Lung (tissue), 12 donors: Measurements from ENCODE around the gene OR6J1. TPM values are rescaled to one million over a fixed set of nuclear protein-coding genes. Genes with fewer than 3 reads are reported as not detected.

ENCODE experiments used
- ATAC-seq: fragments of 200-7000 bp; cut with Tn5 transposase; one replicate; pipeline ENCODE4 v1.9.1; 2020; ENCODE audit warnings: moderate number of reproducible peaks; ENCODE audit not compliant: insufficient read depth, low FRiP score
- DNase-seq, 3 donors: peaks; one replicate each; pipeline ENCODE4 v3.0.0-alpha.2; 2013 to 2017
- H3K27ac ChIP-seq, 2 donors: one replicate each; pipeline ENCODE4 v1.5.1; 2013; ENCODE audit warnings: mild to moderate bottlenecking in 2 of 2, moderate library complexity in 2 of 2, control low read depth in 1 of 2, inconsistent platforms in 1 of 2, low read depth in 1 of 2, low read length in 1 of 2
- H3K27me3 ChIP-seq, 3 donors: one replicate each; pipeline ENCODE4 v1.5.1; 2013; ENCODE audit warnings: low read length in 2 of 3; ENCODE audit not compliant: control insufficient read depth in 3 of 3, insufficient read depth in 3 of 3
- H3K36me3 ChIP-seq, 4 donors: one replicate each; pipeline ENCODE4 v1.5.1; 2013; ENCODE audit warnings: low read length in 4 of 4, mild to moderate bottlenecking in 1 of 4, moderate library complexity in 1 of 4; ENCODE audit not compliant: control insufficient read depth in 4 of 4, insufficient read depth in 4 of 4
- H3K4me1 ChIP-seq, 5 donors: one replicate each; pipeline ENCODE4 v1.5.1; 2013; ENCODE audit warnings: low read length in 5 of 5, mild to moderate bottlenecking in 2 of 5, moderate library complexity in 1 of 5; ENCODE audit not compliant: control insufficient read depth in 5 of 5, insufficient read depth in 5 of 5
- H3K4me3 ChIP-seq: one replicate; pipeline ENCODE4 v1.5.1; 2013; ENCODE audit warnings: mild to moderate bottlenecking, control low read depth, moderate library complexity
- H3K9ac ChIP-seq, 2 donors: one replicate each; pipeline ENCODE4 v1.5.1; 2013; ENCODE audit warnings: low read length in 2 of 2, control low read depth in 1 of 2; ENCODE audit not compliant: insufficient read depth in 1 of 2
- H3K9me3 ChIP-seq, 4 donors: one replicate each; pipeline ENCODE4 v1.5.1; 2013; ENCODE audit warnings: low read length in 3 of 4, mild to moderate bottlenecking in 1 of 4, moderate library complexity in 1 of 4; ENCODE audit not compliant: control insufficient read depth in 4 of 4, insufficient read depth in 3 of 4
- CTCF ChIP-seq: IDR thresholded peaks from 2 replicates; pipeline ENCODE4 v1.5.1; 2012; ENCODE audit warnings: mild to moderate bottlenecking; ENCODE audit errors: control extremely low read depth, extremely low read depth
- WGBS, 2 donors: extraction: QIAGEN DNeasy Blood & Tissue Kit; methylation state at CpG; one replicate each; pipeline ENCODE4 v1.1.7; 2013; 5-methylcytosine and 5-hydroxymethylcytosine counted together
- polyA plus RNA-seq, 2 donors: library from polyadenylated mRNA; stranded (reverse); fragments of 200-250 nt; gene quantifications; one replicate each; pipeline ENCODE4 v1.2.1, GENCODE V29; 2013
- total RNA-seq, 2 donors: library from RNA; depleted of rRNA in 1 of 2; stranded (reverse); fragments of >200 nt in 1 of 2; gene quantifications; one replicate each; pipeline ENCODE4 v1.2.1, GENCODE V29; 2014 to 2021
- donor health status: control.
- donor health status: control.
- donor health status: Bipolar disorder and iron deficiency.
- donor health status: healthy.
- donor health status: DM: yes; HTN: yes; CAD: no.

The OR6J1 gene
- total and polyA plus RNA-seq, 4 donors: 0.11 TPM; not detected in 3

GRCh38 chr14:22630486-22630885, 13.7 kb downstream of the OR6J1 start:
- H3K36me3 ChIP-seq: no peaks in the 10 kb centered on the region
- no peak overlapping the region for H3K27ac ChIP-seq
- H3K4me1 ChIP-seq: peaks cover 0 to 1% (median 0%) of the 10 kb centered on the region in 5 donors
- DNase-seq (no peak), ATAC-seq (no peak)
- peaks cover 0 to 2% (median 0%) of the 10 kb centered on the region in 4 donors for H3K9me3 ChIP-seq
- no peak overlapping the region for H3K9ac ChIP-seq
- no peaks in the 10 kb centered on the region for H3K27me3 ChIP-seq
- TF ChIP-seq CTCF: no peak
- H3K4me3 ChIP-seq: no peak overlapping the region
- 85 to 90% methylated on average over 2 of the region's 2 CpGs for WGBS, 2 donors

- no peaks in the 10 kb centered on the region for H3K27me3 ChIP-seq
- no peak for ATAC-seq
- no peaks in the 10 kb centered on the region for H3K36me3 ChIP-seq
- WGBS, 2 donors: 99% methylated on average over 3 of the region's 3 CpGs
- H3K4me1 ChIP-seq: peaks cover 0 to 1% (median 0%) of the 10 kb centered on the region in 5 donors
- no peak for DNase-seq
- H3K9me3 ChIP-seq: peaks cover 0 to 2% (median 0%) of the 10 kb centered on the region in 4 donors
- no peak overlapping the region for H3K4me3 ChIP-seq
- no peak for TF ChIP-seq CTCF
- no peak overlapping the region for H3K9ac ChIP-seq
- H3K27ac ChIP-seq: no peak overlapping the region
Observed at GRCh38 chr14:22630066-22630465, 14.1 kb downstream of the OR6J1 start.

GRCh38 chr14:22629361-22629760, 14.8 kb downstream of the OR6J1 start:
- Histone ChIP-seq H3K9me3 (peaks cover 0 to 2% (median 0%) of the 10 kb centered on the region in 4 donors), H3K27ac (no peak overlapping the region), H3K27me3 (no peaks in the 10 kb centered on the region), H3K4me1 (no peaks in the 10 kb centered on the region), H3K36me3 (no peaks in the 10 kb centered on the region), H3K9ac (no peak overlapping the region), H3K4me3 (no peak overlapping the region)
- TF ChIP-seq CTCF: no peak
- ATAC-seq (no peak), DNase-seq (no peak)
- 50 to 57% methylated on average over 5 of the region's 5 CpGs for WGBS, 2 donors
